SU-DHL-6 (cell line): Measurements from ENCODE around the gene AANAT.

Source experiments
- H2AFZ ChIP-seq: fragments of 200-600 bp; sonication (generic); 2 replicates; pipeline ENCODE4 v1.6.1; 2014; ENCODE audit warnings: low read depth, mild to moderate bottlenecking, moderate library complexity, mixed read lengths, antibody characterized with exemption, low read length; ENCODE audit not compliant: severe bottlenecking
- H3F3A ChIP-seq: fragments of 200-600 bp; shearing (Covaris generic); 2 replicates; pipeline ENCODE4 v1.6.0; 2016; ENCODE audit warnings: antibody characterized with exemption, mild to moderate bottlenecking; ENCODE audit not compliant: insufficient read depth
- H3K27ac ChIP-seq: fragments of 200-600 bp; sonication (generic); 2 replicates; pipeline ENCODE4 v1.5.1; 2016; ENCODE audit warnings: low read depth, mild to moderate bottlenecking, low read length, moderate library complexity, mixed read lengths
- H3K27me3 ChIP-seq: fragments of 200-600 bp; sonication (generic), shearing (Covaris generic); 2 replicates; pipeline ENCODE4 v1.6.0; 2014; ENCODE audit warnings: mild to moderate bottlenecking, low read length
- H3K36me3 ChIP-seq: fragments of 200-600 bp; sonication (generic); 2 replicates; pipeline ENCODE4 v1.6.1; 2014; ENCODE audit warnings: mild to moderate bottlenecking, low read length, mixed read lengths
- H3K4me2 ChIP-seq: fragments of 300-600, 200-600 bp; shearing (Covaris generic), sonication (generic); 2 replicates; pipeline ENCODE4 v1.6.0; 2014; ENCODE audit warnings: low read length, low read depth, mild to moderate bottlenecking; ENCODE audit not compliant: poor library complexity, severe bottlenecking
- H3K4me3 ChIP-seq: fragments of 200-600 bp; sonication (generic); 2 replicates; pipeline ENCODE4 v1.5.1; 2014; ENCODE audit warnings: antibody characterized with exemption, low read length, mild to moderate bottlenecking, mixed read lengths; ENCODE audit not compliant: insufficient read depth, poor library complexity, severe bottlenecking
- H3K79me2 ChIP-seq: fragments of 200-600 bp; sonication (generic); 2 replicates; pipeline ENCODE4 v1.6.1; 2014; ENCODE audit warnings: mild to moderate bottlenecking, low read length, moderate library complexity; ENCODE audit not compliant: insufficient read depth
- H3K9ac ChIP-seq: fragments of 200-600 bp; sonication (generic); 2 replicates; pipeline ENCODE4 v1.7.0; 2014; ENCODE audit warnings: mild to moderate bottlenecking, low read length
- H3K9me2 ChIP-seq: fragments of 200-600 bp; sonication (generic); replicated peaks from 2 replicates; pipeline ENCODE4 v1.6.1; 2014; ENCODE audit warnings: low read length; ENCODE audit not compliant: insufficient read depth
- H3K9me3 ChIP-seq: fragments of 200-600 bp; sonication (generic); 2 replicates; pipeline ENCODE4 v1.6.1; 2014; ENCODE audit warnings: low read length, mixed read lengths; ENCODE audit not compliant: insufficient read depth
- H4K20me1 ChIP-seq: fragments of 200-600 bp; sonication (generic); 2 replicates; pipeline ENCODE4 v1.6.1; 2014; ENCODE audit warnings: low read depth, mild to moderate bottlenecking, antibody characterized with exemption, low read length, moderate library complexity, mixed read lengths
- EZH2phosphoT487 ChIP-seq: fragments of 200-600 bp; sonication (generic), shearing (Covaris generic); conservative IDR thresholded peaks from 2 replicates; pipeline ENCODE4 v1.6.1; 2018; ENCODE audit warnings: mild to moderate bottlenecking, antibody characterized with exemption, low read length, moderate library complexity, mixed read lengths
- TF ChIP-seq, protein P1 (sequence below): fragments of 200-600 bp; sonication (generic); IDR thresholded peaks from one replicate; pipeline ENCODE4 v1.5.1; 2017; ENCODE audit warnings: antibody characterized with exemption, mild to moderate bottlenecking, low read length, moderate library complexity; ENCODE audit not compliant: insufficient read depth, poor library complexity, severe bottlenecking

AANAT gene

DNA sequence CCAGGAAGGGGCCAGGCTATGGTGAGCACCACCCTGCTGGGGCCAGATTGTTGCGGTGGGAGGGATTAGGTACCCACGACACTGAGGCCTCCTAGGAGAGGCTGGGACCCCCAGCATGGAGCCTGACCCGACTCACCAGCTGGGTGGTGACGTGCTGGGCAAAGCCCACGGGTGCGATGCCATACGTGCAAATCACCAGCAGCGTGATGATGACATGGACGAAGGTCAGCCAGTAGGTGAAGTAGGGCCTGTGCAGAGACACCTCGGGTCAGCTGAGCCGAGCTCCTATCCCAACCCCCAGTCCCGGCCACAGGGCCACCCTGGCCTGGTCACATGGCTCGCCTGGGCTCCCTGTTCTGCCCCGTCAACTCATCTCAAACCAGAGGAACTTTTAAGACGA lies 7.5 kb downstream of the AANAT start:
- Histone ChIP-seq H2AFZ (no peak overlapping the region), H3K79me2 (no peaks in the 10 kb centered on the region), H3K4me2 (no peak overlapping the region), H4K20me1 (no peaks in the 10 kb centered on the region), H3K36me3 (no peaks in the 10 kb centered on the region), H3K9me3 (no peaks in the 10 kb centered on the region), H3K4me3 (no peak overlapping the region), H3F3A (no peaks in the 10 kb centered on the region), H3K9ac (no peak overlapping the region), H3K27ac (no peak overlapping the region), H3K27me3 (no peaks in the 10 kb centered on the region), H3K9me2 (no peaks in the 10 kb centered on the region)
- TF ChIP-seq EZH2phosphoT487: no peak
- TF ChIP-seq, protein P1, sequence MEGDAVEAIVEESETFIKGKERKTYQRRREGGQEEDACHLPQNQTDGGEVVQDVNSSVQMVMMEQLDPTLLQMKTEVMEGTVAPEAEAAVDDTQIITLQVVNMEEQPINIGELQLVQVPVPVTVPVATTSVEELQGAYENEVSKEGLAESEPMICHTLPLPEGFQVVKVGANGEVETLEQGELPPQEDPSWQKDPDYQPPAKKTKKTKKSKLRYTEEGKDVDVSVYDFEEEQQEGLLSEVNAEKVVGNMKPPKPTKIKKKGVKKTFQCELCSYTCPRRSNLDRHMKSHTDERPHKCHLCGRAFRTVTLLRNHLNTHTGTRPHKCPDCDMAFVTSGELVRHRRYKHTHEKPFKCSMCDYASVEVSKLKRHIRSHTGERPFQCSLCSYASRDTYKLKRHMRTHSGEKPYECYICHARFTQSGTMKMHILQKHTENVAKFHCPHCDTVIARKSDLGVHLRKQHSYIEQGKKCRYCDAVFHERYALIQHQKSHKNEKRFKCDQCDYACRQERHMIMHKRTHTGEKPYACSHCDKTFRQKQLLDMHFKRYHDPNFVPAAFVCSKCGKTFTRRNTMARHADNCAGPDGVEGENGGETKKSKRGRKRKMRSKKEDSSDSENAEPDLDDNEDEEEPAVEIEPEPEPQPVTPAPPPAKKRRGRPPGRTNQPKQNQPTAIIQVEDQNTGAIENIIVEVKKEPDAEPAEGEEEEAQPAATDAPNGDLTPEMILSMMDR: no peak

DNA sequence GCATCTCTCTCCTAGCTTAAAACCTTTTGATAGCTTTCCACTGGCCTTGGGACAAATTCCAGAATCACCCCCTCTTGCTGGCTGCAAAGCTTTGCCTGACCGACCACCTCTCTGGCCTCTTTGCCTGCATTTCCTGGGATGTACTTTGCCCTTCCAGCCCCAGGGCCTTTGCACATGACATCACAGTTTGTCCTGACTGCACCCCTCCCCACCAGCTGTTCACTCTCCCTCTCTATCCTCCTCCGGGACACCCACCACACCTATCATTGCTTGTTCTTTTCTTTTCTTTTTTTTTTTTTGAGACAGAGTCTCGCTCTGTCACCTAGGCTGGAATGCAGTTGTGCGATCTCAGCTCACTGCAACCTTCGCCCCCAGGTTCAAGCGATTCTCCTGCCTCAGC lies 7.9 kb downstream of the AANAT start:
- no peak for TF ChIP-seq EZH2phosphoT487
- TF ChIP-seq, protein P1: no peak
- Histone ChIP-seq H3K9me3 (no peaks in the 10 kb centered on the region), H3K27me3 (no peaks in the 10 kb centered on the region), H3K79me2 (no peaks in the 10 kb centered on the region), H3K4me3 (no peak overlapping the region), H3F3A (0 out of 2 replicates have a peak, but pooled peaks cover 1% of the 10 kb centered on the region), H3K9ac (no peak overlapping the region), H3K27ac (no peak overlapping the region), H4K20me1 (no peaks in the 10 kb centered on the region), H3K9me2 (no peaks in the 10 kb centered on the region), H2AFZ (no peak overlapping the region), H3K36me3 (no peaks in the 10 kb centered on the region), H3K4me2 (no peak overlapping the region)

DNA sequence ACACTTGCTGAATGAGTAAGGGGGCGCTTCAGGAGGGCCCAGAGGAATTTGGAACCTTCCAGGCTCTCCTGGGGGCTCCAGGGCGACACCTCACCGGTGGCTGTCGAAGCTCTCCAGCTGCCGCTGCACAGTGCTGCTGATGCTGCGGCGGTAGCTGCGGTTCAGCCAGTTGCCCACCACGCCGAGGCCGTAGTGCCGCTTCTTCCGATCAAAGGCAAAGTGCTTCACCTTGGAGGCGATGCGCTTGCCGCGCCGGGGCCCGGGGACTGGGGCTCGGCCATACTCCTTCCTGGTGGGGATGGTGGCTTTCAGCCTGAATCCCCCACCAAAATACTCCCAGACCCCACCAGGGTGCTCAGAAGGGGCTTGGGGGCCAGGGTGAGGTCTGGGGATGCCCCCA lies 9.3 kb downstream of the AANAT start:
- H3F3A ChIP-seq: peaks cover 14% of the 10 kb centered on the region
- H3K36me3 ChIP-seq: no peaks in the 10 kb centered on the region
- H3K4me2 ChIP-seq: no peak overlapping the region
- H3K9me3 ChIP-seq: no peaks in the 10 kb centered on the region
- H3K79me2 ChIP-seq: no peaks in the 10 kb centered on the region
- H3K9ac ChIP-seq: no peak overlapping the region
- H3K4me3 ChIP-seq: no peak overlapping the region
- no peak for TF ChIP-seq EZH2phosphoT487
- TF ChIP-seq, protein P1: no peak
- no peak overlapping the region for H3K27ac ChIP-seq
- no peak overlapping the region for H2AFZ ChIP-seq
- no peaks in the 10 kb centered on the region for H3K27me3 ChIP-seq
- no peaks in the 10 kb centered on the region for H3K9me2 ChIP-seq
- no peaks in the 10 kb centered on the region for H4K20me1 ChIP-seq
